Panc1 (cell line): ENCODE data around the gene GRIFIN. TPM values are rescaled to one million over a fixed set of nuclear protein-coding genes. Genes with fewer than 3 reads are reported as not detected.

Source experiments
- ATAC-seq: fragments of 200-7000 bp; cut with Tn5 transposase; 2 replicates; pipeline ENCODE4 v1.9.1; 2020; ENCODE audit warnings: mild to moderate bottlenecking, moderate library complexity
- BruUV-seq: library from RNA; stranded (reverse); fragments of 400-500 nt; replicated peaks from 2 replicates; lab custom pipeline; 2021; lab: Mats Ljungman, UMichigan
- CTCF ChIA-PET: fragments of 300-600 bp; sonication (Branson Sonifier 250); formaldehyde crosslinking; loops from one replicate; lab custom pipeline; 2022; ENCODE audit warnings: antibody characterized with exemption; lab: Charles Lee
- POLR2A ChIA-PET: fragments of 300-600 bp; sonication (Branson Sonifier 250); formaldehyde crosslinking; loops from one replicate; lab custom pipeline; 2022; ENCODE audit warnings: antibody characterized with exemption; lab: Charles Lee
- DNase-seq: peaks from one replicate; pipeline ENCODE4 v3.0.0-alpha.2; 2010; ENCODE audit warnings: low read depth, low spot score
- H3K27ac ChIP-seq: 2 replicates; pipeline ENCODE4 v1.5.1; 2011; ENCODE audit warnings: mild to moderate bottlenecking, low read length, inconsistent platforms
- H3K27me3 ChIP-seq: fragments of 200-500 bp; sonication (Bioruptor generic); 2 replicates; pipeline ENCODE4 v1.6.0; 2014; ENCODE audit warnings: low read length, inconsistent platforms; ENCODE audit not compliant: control insufficient read depth, insufficient read depth
- H3K36me3 ChIP-seq: fragments of 200-500 bp; sonication (Bioruptor generic); 2 replicates; pipeline ENCODE4 v1.5.1; 2014; ENCODE audit warnings: inconsistent platforms, mild to moderate bottlenecking, low read length, moderate library complexity; ENCODE audit not compliant: control insufficient read depth, insufficient read depth
- H3K4me1 ChIP-seq: 2 replicates; pipeline ENCODE4 v1.5.1; 2011; ENCODE audit warnings: inconsistent platforms, mild to moderate bottlenecking, low read length, moderate library complexity; ENCODE audit not compliant: control insufficient read depth, insufficient read depth
- H3K4me3 ChIP-seq, 2 experiments: 2 replicates each; pipeline ENCODE4 v1.5.1; 2011 to 2012; ENCODE audit warnings: low read depth in 2 of 2, low read length in 2 of 2, mild to moderate bottlenecking in 2 of 2, inconsistent platforms in 1 of 2, moderate library complexity in 1 of 2
- H3K9me3 ChIP-seq: fragments of 200-500 bp; sonication (Bioruptor generic); 2 replicates; pipeline ENCODE4 v1.5.1; 2014; ENCODE audit warnings: low read depth, mild to moderate bottlenecking, inconsistent platforms, low read length, moderate library complexity; ENCODE audit not compliant: control insufficient read depth, insufficient read depth
- POLR2AphosphoS5 ChIP-seq: IDR thresholded peaks from 2 replicates; pipeline ENCODE4 v1.6.1; 2012; ENCODE audit warnings: mild to moderate bottlenecking, low read depth, low read length, moderate library complexity
- SIN3A ChIP-seq: IDR thresholded peaks from 2 replicates; pipeline ENCODE4 v1.6.1; 2012; ENCODE audit warnings: low read depth, mild to moderate bottlenecking, low read length, moderate library complexity, borderline replicate concordance; ENCODE audit not compliant: insufficient read depth
- TCF7L2 ChIP-seq: IDR thresholded peaks from 2 replicates; pipeline ENCODE4 v1.6.1; 2011; ENCODE audit warnings: mild to moderate bottlenecking, low read depth, low read length, inconsistent platforms
- in situ Hi-C: cut with HindIII; loops from 2 replicates; pipeline ENCODE4 v1.10.0; 2016; ENCODE audit warnings: low sequenced_read_pairs, low pct_unique_long_range_greater_than_20kb
- intact Hi-C: fragments of 100-400 bp; cut with micrococcal nuclease; formaldehyde crosslinking; loops from one replicate; pipeline ENCODE4 v1.10.0; 2022; ENCODE audit not compliant: unreplicated experiment
- total RNA-seq: library from RNA; stranded (reverse); gene quantifications from one replicate; pipeline ENCODE4 v1.2.1, GENCODE V29; 2021; ENCODE audit not compliant: unreplicated experiment
- TF ChIP-seq, protein P1 (sequence below): fragments of 450-650 bp; IDR thresholded peaks from 2 replicates; pipeline ENCODE4 v1.5.1; 2017; ENCODE audit warnings: mild to moderate bottlenecking
- TF ChIP-seq, protein P2 (sequence below), 2 experiments: IDR thresholded peaks; 2 replicates each; pipeline ENCODE4 v1.6.1; 2011 to 2012; ENCODE audit warnings: low read depth in 2 of 2, control low read depth in 1 of 2, low read length in 1 of 2, mild to moderate bottlenecking in 1 of 2, moderate library complexity in 1 of 2; ENCODE audit not compliant: insufficient read depth in 1 of 2

Gene GRIFIN
- total RNA-seq, 1 experiment from 2014 or later, result not detected

DNA sequence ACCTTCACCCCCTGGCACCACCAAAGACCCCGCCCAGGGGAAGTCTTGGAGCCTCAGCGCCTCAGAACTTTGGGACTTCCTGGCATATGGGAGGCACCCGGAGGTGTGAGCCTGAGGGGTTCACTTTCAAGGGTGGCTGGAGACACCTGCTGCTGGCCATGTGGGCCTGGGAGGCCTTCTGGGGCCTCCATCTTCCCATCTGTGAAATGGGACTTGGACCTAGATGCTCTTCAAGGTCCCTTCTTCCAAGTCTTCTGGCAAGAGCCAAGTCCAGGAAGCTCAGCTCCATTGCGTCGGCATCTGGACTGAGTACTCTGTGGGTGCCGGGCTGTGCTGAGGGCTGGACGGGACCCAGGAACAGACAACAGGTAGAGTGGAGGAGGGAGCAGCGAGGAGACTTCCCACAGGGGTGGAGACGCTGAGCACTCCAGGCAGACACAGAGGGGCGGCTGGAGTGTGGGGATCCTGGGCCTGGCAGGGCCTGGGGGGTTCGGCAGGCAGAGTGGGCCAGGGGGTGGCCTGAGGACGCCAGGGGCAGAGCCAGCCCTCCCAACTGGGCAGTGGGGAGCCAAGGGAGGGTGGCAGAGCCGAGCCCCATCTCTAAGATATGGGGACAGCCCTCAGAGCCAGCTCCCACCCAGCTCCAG lies 34.1 kb upstream of the GRIFIN start:
- H3K27me3 ChIP-seq, result no peaks in the 10 kb centered on the region
- ChIA-PET POLR2A (interaction anchor here (0.6 kb wide), 1 partner anchor 54 kb away, joined by 11 read pairs; no protein-coding TSS in a partner anchor), CTCF (no interaction called here)
- peaks cover 34% of the 10 kb centered on the region for H3K4me1 ChIP-seq
- no peak for DNase-seq
- peak overlapping the region; percentile 62 for H3K27ac ChIP-seq
- in situ Hi-C loops (no loop called here), intact Hi-C loops (no loop called here)
- TF ChIP-seq SIN3A, result no peak
- TF ChIP-seq POLR2AphosphoS5, result no peak
- TF ChIP-seq, protein P1, sequence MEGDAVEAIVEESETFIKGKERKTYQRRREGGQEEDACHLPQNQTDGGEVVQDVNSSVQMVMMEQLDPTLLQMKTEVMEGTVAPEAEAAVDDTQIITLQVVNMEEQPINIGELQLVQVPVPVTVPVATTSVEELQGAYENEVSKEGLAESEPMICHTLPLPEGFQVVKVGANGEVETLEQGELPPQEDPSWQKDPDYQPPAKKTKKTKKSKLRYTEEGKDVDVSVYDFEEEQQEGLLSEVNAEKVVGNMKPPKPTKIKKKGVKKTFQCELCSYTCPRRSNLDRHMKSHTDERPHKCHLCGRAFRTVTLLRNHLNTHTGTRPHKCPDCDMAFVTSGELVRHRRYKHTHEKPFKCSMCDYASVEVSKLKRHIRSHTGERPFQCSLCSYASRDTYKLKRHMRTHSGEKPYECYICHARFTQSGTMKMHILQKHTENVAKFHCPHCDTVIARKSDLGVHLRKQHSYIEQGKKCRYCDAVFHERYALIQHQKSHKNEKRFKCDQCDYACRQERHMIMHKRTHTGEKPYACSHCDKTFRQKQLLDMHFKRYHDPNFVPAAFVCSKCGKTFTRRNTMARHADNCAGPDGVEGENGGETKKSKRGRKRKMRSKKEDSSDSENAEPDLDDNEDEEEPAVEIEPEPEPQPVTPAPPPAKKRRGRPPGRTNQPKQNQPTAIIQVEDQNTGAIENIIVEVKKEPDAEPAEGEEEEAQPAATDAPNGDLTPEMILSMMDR, result no peak
- no peak for TF ChIP-seq TCF7L2
- TF ChIP-seq, protein P2, sequence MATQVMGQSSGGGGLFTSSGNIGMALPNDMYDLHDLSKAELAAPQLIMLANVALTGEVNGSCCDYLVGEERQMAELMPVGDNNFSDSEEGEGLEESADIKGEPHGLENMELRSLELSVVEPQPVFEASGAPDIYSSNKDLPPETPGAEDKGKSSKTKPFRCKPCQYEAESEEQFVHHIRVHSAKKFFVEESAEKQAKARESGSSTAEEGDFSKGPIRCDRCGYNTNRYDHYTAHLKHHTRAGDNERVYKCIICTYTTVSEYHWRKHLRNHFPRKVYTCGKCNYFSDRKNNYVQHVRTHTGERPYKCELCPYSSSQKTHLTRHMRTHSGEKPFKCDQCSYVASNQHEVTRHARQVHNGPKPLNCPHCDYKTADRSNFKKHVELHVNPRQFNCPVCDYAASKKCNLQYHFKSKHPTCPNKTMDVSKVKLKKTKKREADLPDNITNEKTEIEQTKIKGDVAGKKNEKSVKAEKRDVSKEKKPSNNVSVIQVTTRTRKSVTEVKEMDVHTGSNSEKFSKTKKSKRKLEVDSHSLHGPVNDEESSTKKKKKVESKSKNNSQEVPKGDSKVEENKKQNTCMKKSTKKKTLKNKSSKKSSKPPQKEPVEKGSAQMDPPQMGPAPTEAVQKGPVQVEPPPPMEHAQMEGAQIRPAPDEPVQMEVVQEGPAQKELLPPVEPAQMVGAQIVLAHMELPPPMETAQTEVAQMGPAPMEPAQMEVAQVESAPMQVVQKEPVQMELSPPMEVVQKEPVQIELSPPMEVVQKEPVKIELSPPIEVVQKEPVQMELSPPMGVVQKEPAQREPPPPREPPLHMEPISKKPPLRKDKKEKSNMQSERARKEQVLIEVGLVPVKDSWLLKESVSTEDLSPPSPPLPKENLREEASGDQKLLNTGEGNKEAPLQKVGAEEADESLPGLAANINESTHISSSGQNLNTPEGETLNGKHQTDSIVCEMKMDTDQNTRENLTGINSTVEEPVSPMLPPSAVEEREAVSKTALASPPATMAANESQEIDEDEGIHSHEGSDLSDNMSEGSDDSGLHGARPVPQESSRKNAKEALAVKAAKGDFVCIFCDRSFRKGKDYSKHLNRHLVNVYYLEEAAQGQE (IDR thresholded peaks at IDR 0.05; ENCODE audit: insufficient read depth in 1 of 2, low read depth in 2 of 2, low read length in 1 of 2), result no peak
- no peaks in the 10 kb centered on the region for H3K36me3 ChIP-seq
- no TSS peak for BruUV-seq
- no peaks in the 10 kb centered on the region for H3K9me3 ChIP-seq
- H3K4me3 ChIP-seq, result no peak overlapping the region
- no peak for ATAC-seq

DNA sequence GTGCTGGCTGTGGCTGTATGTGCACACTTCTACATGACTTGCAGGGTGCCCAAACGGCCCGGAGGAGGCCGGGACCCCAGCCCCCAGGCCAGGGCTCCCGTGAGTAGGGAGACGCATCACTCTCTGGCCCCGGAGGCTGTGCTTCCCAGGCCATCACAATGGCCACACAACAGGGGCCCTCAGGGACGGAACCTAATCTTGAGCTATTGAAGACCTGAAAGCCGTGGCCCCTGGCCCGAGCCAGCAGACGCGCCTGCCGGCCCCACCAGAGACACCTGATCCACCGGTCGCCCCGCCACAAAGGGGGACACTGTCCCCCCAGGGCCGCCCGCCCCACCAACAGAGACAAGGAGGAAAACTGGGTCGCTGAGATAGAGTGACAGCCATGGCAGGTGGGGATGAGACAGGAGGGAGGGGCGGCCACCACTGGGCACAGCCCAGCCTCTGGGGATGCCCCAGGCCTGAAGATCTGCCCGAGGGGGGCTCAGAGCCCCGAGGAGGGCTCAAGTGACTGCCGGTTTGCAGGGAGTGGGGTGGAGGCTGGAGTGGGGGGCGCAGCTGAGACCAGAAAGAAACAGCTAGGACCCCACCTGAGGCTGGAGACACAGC lies 33.2 kb upstream of the GRIFIN start:
- DNase-seq, result no peak
- ATAC-seq, result no peak
- Histone ChIP-seq H3K4me1 (peaks cover 34% of the 10 kb centered on the region), H3K36me3 (no peaks in the 10 kb centered on the region), H3K27me3 (no peaks in the 10 kb centered on the region), H3K27ac (no peak overlapping the region), H3K9me3 (no peaks in the 10 kb centered on the region), H3K4me3 (no peak overlapping the region)
- BruUV-seq, result no TSS peak
- CTCF ChIA-PET, result no interaction called here
- in situ Hi-C loops, result no loop called here
- TF ChIP-seq POLR2AphosphoS5 (no peak), TCF7L2 (no peak), SIN3A (no peak)
- TF ChIP-seq, protein P1, result no peak
- TF ChIP-seq, protein P2 (IDR thresholded peaks at IDR 0.05; ENCODE audit: insufficient read depth in 1 of 2, low read depth in 2 of 2, low read length in 1 of 2), result no peak
- intact Hi-C loops, result no loop called here
- POLR2A ChIA-PET, result no interaction called here
